HepG2 (cell line): ENCODE data around the gene TNFAIP8L1. TPM values are rescaled to one million over a fixed set of nuclear protein-coding genes. Genes with fewer than 3 reads are reported as not detected.
A peak's percentile ranks its signal among the peaks of the same experiment; 100 is the strongest.

Experiments used
- BRCA1 ChIP-seq: sonication (generic); formaldehyde crosslinking; IDR thresholded peaks from 2 replicates; pipeline ENCODE4 v1.4.0; 2020; ENCODE audit warnings: missing genetic modification reagents
- HDAC6 ChIP-seq: fragments of 200-600 bp; sonication (generic); IDR thresholded peaks from 2 replicates; pipeline ENCODE4 v1.7.0; 2017; ENCODE audit warnings: mild to moderate bottlenecking, antibody characterized with exemption, low read length, low read depth
- IRF1 ChIP-seq: sonication (generic); formaldehyde crosslinking; IDR thresholded peaks from 2 replicates; pipeline ENCODE4 v1.4.0; 2020; ENCODE audit warnings: low read depth, mild to moderate bottlenecking, missing genetic modification reagents
- KDM5A ChIP-seq: fragments of 200-600 bp; sonication (generic); IDR thresholded peaks from 2 replicates; pipeline ENCODE4 v1.7.0; 2018; ENCODE audit warnings: antibody characterized with exemption, mild to moderate bottlenecking, low read length, borderline replicate concordance
- MEIS1 ChIP-seq: sonication (generic); formaldehyde crosslinking; IDR thresholded peaks from 2 replicates; pipeline ENCODE4 v1.9.0; 2021; ENCODE audit warnings: mild to moderate bottlenecking, missing genetic modification reagents, moderate library complexity, borderline replicate concordance
- PAXIP1 ChIP-seq: sonication (generic); formaldehyde crosslinking; conservative IDR thresholded peaks from 2 replicates; pipeline ENCODE4 v1.4.0; 2020; ENCODE audit warnings: mild to moderate bottlenecking, missing genetic modification reagents, moderate library complexity
- RFX5 ChIP-seq: IDR thresholded peaks from 2 replicates; pipeline ENCODE4 v1.6.1; 2011; ENCODE audit warnings: low read depth, low read length, improper control_type of control experiment
- SRSF4 ChIP-seq: fragments of 200-400 bp; formaldehyde crosslinking; IDR thresholded peaks from one replicate; pipeline ENCODE4 v1.6.1; 2018; ENCODE audit warnings: mild to moderate bottlenecking, low read depth, low read length, moderate library complexity; ENCODE audit not compliant: poor library complexity, severe bottlenecking
- STAG1 ChIP-seq: sonication (generic); formaldehyde crosslinking; IDR thresholded peaks from 2 replicates; pipeline ENCODE4 v1.4.0; 2020; ENCODE audit warnings: missing genetic modification reagents
- TMF1 ChIP-seq: sonication (generic); formaldehyde crosslinking; IDR thresholded peaks from 2 replicates; pipeline ENCODE4 v1.8.1; 2022; ENCODE audit warnings: low read depth, missing genetic modification reagents
- ZNF260 ChIP-seq: sonication (generic); formaldehyde crosslinking; IDR thresholded peaks from 2 replicates; pipeline ENCODE4 v1.4.0; 2020; ENCODE audit warnings: missing genetic modification reagents, low read depth, mild to moderate bottlenecking, borderline replicate concordance
- ZNF367 ChIP-seq: sonication (generic); formaldehyde crosslinking; IDR thresholded peaks from 2 replicates; pipeline ENCODE4 v1.4.0; 2020; ENCODE audit warnings: missing genetic modification reagents, borderline replicate concordance
- ZNF558 ChIP-seq: sonication (generic); formaldehyde crosslinking; IDR thresholded peaks from 2 replicates; pipeline ENCODE4 v1.9.0; 2022; ENCODE audit warnings: mild to moderate bottlenecking, missing genetic modification reagents, borderline replicate concordance
- ZNF598 ChIP-seq: sonication (generic); formaldehyde crosslinking; IDR thresholded peaks from 2 replicates; pipeline ENCODE4 v1.5.1; 2020; ENCODE audit warnings: mild to moderate bottlenecking, missing genetic modification reagents, borderline replicate concordance
- ZNF761 ChIP-seq: sonication (generic); formaldehyde crosslinking; conservative IDR thresholded peaks from 2 replicates; pipeline ENCODE4 v1.4.0; 2020; ENCODE audit warnings: mild to moderate bottlenecking, missing genetic modification reagents
- polyA plus RNA-seq, 8 experiments: library from polyadenylated mRNA; depleted of rRNA in 3 of 8; stranded (reverse) in 7 of 8; unstranded in 1 of 8; fragments of >200 nt; fragmentation: Illumina TruSeq in 4 of 8; extraction: Trizol in 4 of 8; gene quantifications; 2 replicates each; pipeline versions ENCODE4 v1.2.1 to v1.2.3, GENCODE V29; 2011 to 2016; ENCODE audit warnings: low read depth in 4 of 8, missing spikeins in 1 of 8, mixed read lengths in 1 of 8; ENCODE audit not compliant: insufficient read depth in 1 of 8
- total RNA-seq, 5 experiments: library from RNA; depleted of rRNA; stranded (reverse); fragments of >200 nt; fragmentation: Illumina TruSeq; extraction: Trizol; gene quantifications; 2 replicates each; pipeline ENCODE4 v1.2.3, GENCODE V29; 2016; ENCODE audit warnings: low read depth in 1 of 5
- TF ChIP-seq, protein P1 (sequence below): sonication (generic); formaldehyde crosslinking; IDR thresholded peaks from 2 replicates; pipeline ENCODE4 v1.4.0; 2020; ENCODE audit warnings: low read depth, missing genetic modification reagents
- TF ChIP-seq, protein P2 (sequence below): sonication (generic); formaldehyde crosslinking; IDR thresholded peaks from 2 replicates; pipeline ENCODE4 v1.5.1; 2020; ENCODE audit warnings: mild to moderate bottlenecking, missing genetic modification reagents

Gene TNFAIP8L1
- total and polyA plus RNA-seq, 2 of the 13 experiments (the other 11 are each of a cell fraction or from before 2014, with no cell fraction given) = 13.4 to 21.4 TPM

GRCh38 chr19:4606921-4607678 is 32.2 kb upstream of the TNFAIP8L1 start (continued):
- TF ChIP-seq, protein P1, sequence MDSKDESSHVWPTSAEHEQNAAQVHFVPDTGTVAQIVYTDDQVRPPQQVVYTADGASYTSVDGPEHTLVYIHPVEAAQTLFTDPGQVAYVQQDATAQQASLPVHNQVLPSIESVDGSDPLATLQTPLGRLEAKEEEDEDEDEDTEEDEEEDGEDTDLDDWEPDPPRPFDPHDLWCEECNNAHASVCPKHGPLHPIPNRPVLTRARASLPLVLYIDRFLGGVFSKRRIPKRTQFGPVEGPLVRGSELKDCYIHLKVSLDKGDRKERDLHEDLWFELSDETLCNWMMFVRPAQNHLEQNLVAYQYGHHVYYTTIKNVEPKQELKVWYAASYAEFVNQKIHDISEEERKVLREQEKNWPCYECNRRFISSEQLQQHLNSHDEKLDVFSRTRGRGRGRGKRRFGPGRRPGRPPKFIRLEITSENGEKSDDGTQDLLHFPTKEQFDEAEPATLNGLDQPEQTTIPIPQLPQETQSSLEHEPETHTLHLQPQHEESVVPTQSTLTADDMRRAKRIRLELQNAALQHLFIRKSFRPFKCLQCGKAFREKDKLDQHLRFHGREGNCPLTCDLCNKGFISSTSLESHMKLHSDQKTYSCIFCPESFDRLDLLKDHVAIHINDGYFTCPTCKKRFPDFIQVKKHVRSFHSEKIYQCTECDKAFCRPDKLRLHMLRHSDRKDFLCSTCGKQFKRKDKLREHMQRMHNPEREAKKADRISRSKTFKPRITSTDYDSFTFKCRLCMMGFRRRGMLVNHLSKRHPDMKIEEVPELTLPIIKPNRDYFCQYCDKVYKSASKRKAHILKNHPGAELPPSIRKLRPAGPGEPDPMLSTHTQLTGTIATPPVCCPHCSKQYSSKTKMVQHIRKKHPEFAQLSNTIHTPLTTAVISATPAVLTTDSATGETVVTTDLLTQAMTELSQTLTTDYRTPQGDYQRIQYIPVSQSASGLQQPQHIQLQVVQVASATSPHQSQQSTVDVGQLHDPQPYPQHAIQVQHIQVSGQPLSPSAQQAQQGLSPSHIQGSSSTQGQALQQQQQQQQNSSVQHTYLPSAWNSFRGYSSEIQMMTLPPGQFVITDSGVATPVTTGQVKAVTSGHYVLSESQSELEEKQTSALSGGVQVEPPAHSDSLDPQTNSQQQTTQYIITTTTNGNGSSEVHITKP (CRISPR knock-in tag) = no peak
- TF ChIP-seq ZNF598 (no peak), STAG1 (CRISPR knock-in tag) (0 out of 2 replicates have a peak, but pooled peaks have one; percentile 14), ZNF558 (CRISPR knock-in tag) (peak; percentile 40; the same call in 1 of the 2 replicates), ZNF367 (no peak), IRF1 (CRISPR knock-in tag) (no peak), TMF1 (CRISPR knock-in tag) (no peak), SRSF4 (no peak), HDAC6 (no peak), ZNF260 (no peak), PAXIP1 (CRISPR knock-in tag) (no peak), RFX5 (no peak), BRCA1 (CRISPR knock-in tag) (no peak), KDM5A (no peak), MEIS1 (CRISPR knock-in tag) (no peak), ZNF761 (CRISPR knock-in tag) (no peak)
- TF ChIP-seq, protein P2, sequence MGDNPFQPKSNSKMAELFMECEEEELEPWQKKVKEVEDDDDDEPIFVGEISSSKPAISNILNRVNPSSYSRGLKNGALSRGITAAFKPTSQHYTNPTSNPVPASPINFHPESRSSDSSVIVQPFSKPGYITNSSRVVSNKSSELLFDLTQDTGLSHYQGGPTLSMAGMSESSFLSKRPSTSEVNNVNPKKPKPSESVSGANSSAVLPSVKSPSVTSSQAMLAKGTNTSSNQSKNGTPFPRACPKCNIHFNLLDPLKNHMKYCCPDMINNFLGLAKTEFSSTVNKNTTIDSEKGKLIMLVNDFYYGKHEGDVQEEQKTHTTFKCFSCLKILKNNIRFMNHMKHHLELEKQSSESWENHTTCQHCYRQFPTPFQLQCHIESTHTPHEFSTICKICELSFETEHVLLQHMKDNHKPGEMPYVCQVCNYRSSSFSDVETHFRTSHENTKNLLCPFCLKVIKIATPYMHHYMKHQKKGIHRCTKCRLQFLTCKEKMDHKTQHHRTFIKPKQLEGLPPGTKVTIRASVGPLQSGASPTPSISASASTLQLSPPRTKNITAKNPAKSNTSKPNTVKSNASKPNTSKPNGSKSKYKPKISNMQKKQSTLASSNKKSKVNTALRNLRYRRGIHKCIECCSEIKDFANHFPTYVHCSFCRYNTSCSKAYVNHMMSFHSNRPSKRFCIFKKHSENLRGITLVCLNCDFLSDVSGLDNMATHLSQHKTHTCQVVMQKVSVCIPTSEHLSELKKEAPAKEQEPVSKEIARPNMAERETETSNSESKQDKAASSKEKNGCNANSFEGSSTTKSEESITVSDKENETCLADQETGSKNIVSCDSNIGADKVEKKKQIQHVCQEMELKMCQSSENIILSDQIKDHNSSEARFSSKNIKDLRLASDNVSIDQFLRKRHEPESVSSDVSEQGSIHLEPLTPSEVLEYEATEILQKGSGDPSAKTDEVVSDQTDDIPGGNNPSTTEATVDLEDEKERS (CRISPR knock-in tag) = peak; percentile 57; the same call in 1 of the 2 replicates
